K562 (cell line): Measurements from ENCODE around the gene APOBEC3G. TPM values are rescaled to one million over a fixed set of nuclear protein-coding genes. Genes with fewer than 3 reads are reported as not detected.

Experiments
- ATAC-seq: fragments of 200-7000 bp; cut with Tn5 transposase; 3 replicates; pipeline ENCODE4 v1.9.1; 2020; ENCODE audit warnings: moderate library complexity
- BruUV-seq: library from RNA; stranded (reverse); fragments of 400-500 nt; replicated peaks from 2 replicates; lab custom pipeline; 2021; lab: Mats Ljungman, UMichigan
- CTCF ChIA-PET: fragments of 300-600 bp; formaldehyde crosslinking; extraction: SDS; loops from one replicate; lab custom pipeline; 2021; ENCODE audit warnings: low intra/inter-chr PET ratio; lab: Yijun Ruan, JAX
- POLR2A ChIA-PET: fragments of 300-600, 350-650 bp; sonication (Branson Sonifier 250); formaldehyde crosslinking; extraction: SDS; loops from one replicate; lab custom pipeline; 2021; ENCODE audit warnings: antibody characterized with exemption, inconsistent platforms; lab: Yijun Ruan, JAX
- DNase-seq, 4 experiments: peaks; one replicate each; pipeline versions ENCODE4 v3.0.0 to v3.0.0-alpha.2; 2011 to 2018; ENCODE audit warnings: low spot score in 3 of 4, mixed read lengths in 3 of 4; ENCODE audit errors: extremely low read depth in 1 of 4
- FAIRE-seq: peaks from 2 replicates; lab custom pipeline; 2011; peaks lifted over from hg19 to GRCh38; lab: Jason Lieb, UNC
- H2AFZ ChIP-seq: 2 replicates; pipeline ENCODE4 v1.6.0; 2011; ENCODE audit warnings: low read depth, low read length, control low read depth, inconsistent platforms
- H3K27ac ChIP-seq: fragments of 200-600 bp; 3 replicates; pipeline ENCODE4 v1.8.0; 2011; ENCODE audit warnings: low read depth, mild to moderate bottlenecking, control low read depth, inconsistent platforms, low read length, moderate library complexity, mixed read lengths; ENCODE audit errors: extremely low read depth
- H3K27me3 ChIP-seq, 2 experiments: fragments of 300-600 bp in 1 of 2; 2 replicates in 1 of 2; 3 replicates in 1 of 2; pipeline versions ENCODE4 v1.6.0 to v1.8.0; 2011; ENCODE audit warnings: inconsistent platforms in 2 of 2, low read length in 2 of 2, mild to moderate bottlenecking in 1 of 2, mixed read lengths in 1 of 2, moderate library complexity in 1 of 2; ENCODE audit not compliant: control insufficient read depth in 2 of 2, insufficient read depth in 2 of 2
- H3K36me3 ChIP-seq: fragments of 300-600 bp; 3 replicates; pipeline ENCODE4 v1.8.0; 2011; ENCODE audit warnings: mild to moderate bottlenecking, low read length, inconsistent platforms; ENCODE audit not compliant: control insufficient read depth, insufficient read depth
- H3K4me1 ChIP-seq, 2 experiments: fragments of 200-600 bp in 1 of 2; replicated peaks in 1 of 2; 2 replicates in 1 of 2; 3 replicates in 1 of 2; pipeline versions ENCODE4 v1.5.1 to v1.8.0; 2011; ENCODE audit warnings: inconsistent platforms in 2 of 2, low read length in 2 of 2, mild to moderate bottlenecking in 1 of 2, mixed read lengths in 1 of 2, moderate library complexity in 1 of 2; ENCODE audit not compliant: control insufficient read depth in 2 of 2, insufficient read depth in 2 of 2
- H3K4me2 ChIP-seq: 2 replicates; pipeline ENCODE4 v1.6.1; 2011; ENCODE audit warnings: low read length, control low read depth, inconsistent platforms, mixed read lengths; ENCODE audit not compliant: insufficient read depth
- H3K4me3 ChIP-seq: fragments of 200-600 bp; sonication (generic), shearing (Covaris generic); 2 replicates; pipeline ENCODE4 v1.5.1; 2016; ENCODE audit warnings: control low read depth, inconsistent platforms
- H3K79me2 ChIP-seq: fragments of 200-600 bp; 3 replicates; pipeline ENCODE4 v1.8.0; 2011; ENCODE audit warnings: low read length, inconsistent platforms; ENCODE audit not compliant: control insufficient read depth, insufficient read depth
- H3K9ac ChIP-seq, 2 experiments: 2 replicates each; pipeline versions ENCODE4 v1.6.0 to v1.6.1; 2011; ENCODE audit warnings: low read depth in 2 of 2, low read length in 2 of 2, control low read depth in 1 of 2, inconsistent platforms in 1 of 2, mild to moderate bottlenecking in 1 of 2, mixed read lengths in 1 of 2; ENCODE audit not compliant: insufficient read depth in 1 of 2
- H3K9me1 ChIP-seq: one replicate; pipeline ENCODE4 v1.6.0; 2011; ENCODE audit warnings: inconsistent platforms, mild to moderate bottlenecking, low read length, moderate library complexity; ENCODE audit not compliant: control insufficient read depth, insufficient read depth
- H3K9me3 ChIP-seq: replicated peaks from 2 replicates; pipeline ENCODE4 v1.5.1; 2011; ENCODE audit warnings: low read depth, low read length, inconsistent platforms; ENCODE audit not compliant: control insufficient read depth, insufficient read depth
- H4K20me1 ChIP-seq: replicated peaks from 2 replicates; pipeline ENCODE4 v1.6.1; 2011; ENCODE audit warnings: low read length, inconsistent platforms, mixed read lengths; ENCODE audit not compliant: control insufficient read depth, insufficient read depth
- BMI1 ChIP-seq: fragments of 150-350 bp; IDR thresholded peaks from 2 replicates; pipeline ENCODE4 v1.6.1; 2014; ENCODE audit warnings: low read length
- CREM ChIP-seq: IDR thresholded peaks from 2 replicates; pipeline ENCODE4 v1.6.1; 2014; ENCODE audit warnings: antibody characterized with exemption, low read depth
- DNMT1 ChIP-seq: fragments of 450-650 bp; IDR thresholded peaks from 2 replicates; pipeline ENCODE4 v1.6.1; 2016; ENCODE audit warnings: antibody characterized with exemption, mild to moderate bottlenecking
- EWSR1 ChIP-seq: fragments of 450-650 bp; IDR thresholded peaks from 2 replicates; pipeline ENCODE4 v1.6.1; 2018; ENCODE audit warnings: borderline replicate concordance, mild to moderate bottlenecking, low read depth, moderate library complexity; ENCODE audit not compliant: partially characterized antibody
- FOXK2 ChIP-seq, 2 experiments: fragments of 450-650 bp; IDR thresholded peaks in 1 of 2; conservative IDR thresholded peaks in 1 of 2; 2 replicates each; pipeline ENCODE4 v1.6.1; 2016; ENCODE audit warnings: low read depth in 2 of 2, mild to moderate bottlenecking in 1 of 2
- GTF2F1 ChIP-seq: IDR thresholded peaks from 2 replicates; pipeline ENCODE4 v1.6.1; 2011; ENCODE audit warnings: low read depth, low read length, improper control_type of control experiment
- POLR3G ChIP-seq: IDR thresholded peaks from 2 replicates; pipeline ENCODE4 v1.6.1; 2011; ENCODE audit not compliant: insufficient read length, insufficient replicate concordance; ENCODE audit errors: extremely low read depth
- RBM15 ChIP-seq: fragments of 200-400 bp; formaldehyde crosslinking; IDR thresholded peaks from 2 replicates; pipeline ENCODE4 v1.6.1; 2018; ENCODE audit warnings: mild to moderate bottlenecking, low read length, moderate library complexity; ENCODE audit not compliant: insufficient read depth
- TAF15 ChIP-seq: fragments of 200-400 bp; formaldehyde crosslinking; IDR thresholded peaks from 2 replicates; pipeline ENCODE4 v1.6.1; 2017; ENCODE audit warnings: mild to moderate bottlenecking, low read depth, low read length, moderate library complexity
- TFE3 ChIP-seq: fragments of 450-650 bp; formaldehyde crosslinking; IDR thresholded peaks from 2 replicates; pipeline ENCODE4 v1.4.0; 2020; ENCODE audit warnings: mild to moderate bottlenecking, mixed read lengths
- U2AF1 ChIP-seq: fragments of 200-400 bp; formaldehyde crosslinking; optimal IDR thresholded peaks from 2 replicates; pipeline ENCODE3; 2017; ENCODE audit warnings: mild to moderate bottlenecking, low read depth, low read length, moderate library complexity
- ZBED1 ChIP-seq: IDR thresholded peaks from 2 replicates; pipeline ENCODE4 v1.6.1; 2014
- ZNF316 ChIP-seq: fragments of 450-650 bp; IDR thresholded peaks from 2 replicates; pipeline ENCODE4 v1.6.1; 2016
- ZNF764 ChIP-seq: fragments of 250-450 bp; sonication (Bioruptor Pico); IDR thresholded peaks from 2 replicates; pipeline ENCODE4 v1.4.0; 2020; ENCODE audit warnings: low read depth, mild to moderate bottlenecking, moderate library complexity
- WGBS: fragments of 100-300 bp; shearing (Covaris generic); methylation state at CpG from one replicate; pipeline ENCODE4 v1.1.6; 2016; ENCODE audit warnings: low coverage, mixed read lengths; ENCODE audit not compliant: insufficient coverage; ENCODE audit errors: missing lambda C conversion rate; 5-methylcytosine and 5-hydroxymethylcytosine counted together
- in situ Hi-C: fragments of 300-500 bp; cut with MboI; formaldehyde crosslinking; loops from 4 replicates; pipeline ENCODE4 v1.15.0; 2018; ENCODE audit warnings: inconsistent platforms, mixed read lengths
- intact Hi-C: fragments of 100-400 bp; cut with micrococcal nuclease; formaldehyde crosslinking; loops from 2 replicates; pipeline ENCODE4 v1.14.2; 2022
- polyA plus RNA-seq, 8 experiments: library from polyadenylated mRNA; depleted of rRNA in 4 of 8; stranded (reverse) in 5 of 8; unstranded in 3 of 8; fragments of >200 nt; fragmentation: Nextera tagmentation in 2 of 8; fragmentation: Illumina TruSeq in 1 of 8; extraction: Ambion mirVana in 2 of 8; extraction: Trizol in 1 of 8; gene quantifications; 2 replicates each; pipeline versions ENCODE4 v1.2.1 to v1.2.3, GENCODE V29; 2011 to 2014; ENCODE audit warnings: inconsistent platforms in 1 of 8, missing spikeins in 1 of 8
- total RNA-seq, 7 experiments: library from RNA; depleted of rRNA in 6 of 7; stranded (reverse); fragments of >200 nt in 6 of 7; fragmentation: Illumina TruSeq in 2 of 7; extraction: Trizol in 2 of 7; gene quantifications; 2 replicates each; pipeline versions ENCODE4 v1.2.1 to v1.2.3, GENCODE V29; 2011 to 2021; ENCODE audit warnings: low replicate concordance in 1 of 7
- TF ChIP-seq, protein P1 (sequence below): sonication (generic); formaldehyde crosslinking; IDR thresholded peaks from 2 replicates; pipeline ENCODE4 v1.8.1; 2023; ENCODE audit warnings: missing genetic modification reagents, mild to moderate bottlenecking, borderline replicate concordance

APOBEC3G gene
- total and polyA plus RNA-seq, 9 of the 15 experiments (the other 6 are each of a cell fraction or from before 2014, with no cell fraction given) = 5.2 to 20.8 (median 11.4) TPM

GRCh38 chr22:39128508-39128907 lies 51.4 kb downstream of the APOBEC3G start (continued):
- TF ChIP-seq, protein P1, sequence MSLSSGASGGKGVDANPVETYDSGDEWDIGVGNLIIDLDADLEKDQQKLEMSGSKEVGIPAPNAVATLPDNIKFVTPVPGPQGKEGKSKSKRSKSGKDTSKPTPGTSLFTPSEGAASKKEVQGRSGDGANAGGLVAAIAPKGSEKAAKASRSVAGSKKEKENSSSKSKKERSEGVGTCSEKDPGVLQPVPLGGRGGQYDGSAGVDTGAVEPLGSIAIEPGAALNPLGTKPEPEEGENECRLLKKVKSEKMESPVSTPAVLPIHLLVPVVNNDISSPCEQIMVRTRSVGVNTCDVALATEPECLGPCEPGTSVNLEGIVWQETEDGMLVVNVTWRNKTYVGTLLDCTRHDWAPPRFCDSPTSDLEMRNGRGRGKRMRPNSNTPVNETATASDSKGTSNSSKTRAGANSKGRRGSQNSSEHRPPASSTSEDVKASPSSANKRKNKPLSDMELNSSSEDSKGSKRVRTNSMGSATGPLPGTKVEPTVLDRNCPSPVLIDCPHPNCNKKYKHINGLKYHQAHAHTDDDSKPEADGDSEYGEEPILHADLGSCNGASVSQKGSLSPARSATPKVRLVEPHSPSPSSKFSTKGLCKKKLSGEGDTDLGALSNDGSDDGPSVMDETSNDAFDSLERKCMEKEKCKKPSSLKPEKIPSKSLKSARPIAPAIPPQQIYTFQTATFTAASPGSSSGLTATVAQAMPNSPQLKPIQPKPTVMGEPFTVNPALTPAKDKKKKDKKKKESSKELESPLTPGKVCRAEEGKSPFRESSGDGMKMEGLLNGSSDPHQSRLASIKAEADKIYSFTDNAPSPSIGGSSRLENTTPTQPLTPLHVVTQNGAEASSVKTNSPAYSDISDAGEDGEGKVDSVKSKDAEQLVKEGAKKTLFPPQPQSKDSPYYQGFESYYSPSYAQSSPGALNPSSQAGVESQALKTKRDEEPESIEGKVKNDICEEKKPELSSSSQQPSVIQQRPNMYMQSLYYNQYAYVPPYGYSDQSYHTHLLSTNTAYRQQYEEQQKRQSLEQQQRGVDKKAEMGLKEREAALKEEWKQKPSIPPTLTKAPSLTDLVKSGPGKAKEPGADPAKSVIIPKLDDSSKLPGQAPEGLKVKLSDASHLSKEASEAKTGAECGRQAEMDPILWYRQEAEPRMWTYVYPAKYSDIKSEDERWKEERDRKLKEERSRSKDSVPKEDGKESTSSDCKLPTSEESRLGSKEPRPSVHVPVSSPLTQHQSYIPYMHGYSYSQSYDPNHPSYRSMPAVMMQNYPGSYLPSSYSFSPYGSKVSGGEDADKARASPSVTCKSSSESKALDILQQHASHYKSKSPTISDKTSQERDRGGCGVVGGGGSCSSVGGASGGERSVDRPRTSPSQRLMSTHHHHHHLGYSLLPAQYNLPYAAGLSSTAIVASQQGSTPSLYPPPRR (CRISPR knock-in tag) = no peak
- TF ChIP-seq RBM15 (no peak), ZNF316 (no peak)

GRCh38 chr22:39129081-39129480 lies 52.0 kb downstream of the APOBEC3G start:
- no peak for ATAC-seq
- no peak for FAIRE-seq
- POLR2A ChIA-PET = no interaction called here
- no peak overlapping the region for H3K27ac ChIP-seq
- H4K20me1 ChIP-seq = no peaks in the 10 kb centered on the region
- H3K27me3 ChIP-seq = no peaks in the 10 kb centered on the region
- intact Hi-C loops (no loop called here), in situ Hi-C loops (no loop called here)
- H3K79me2 ChIP-seq = no peaks in the 10 kb centered on the region
- no peak overlapping the region for H3K4me3 ChIP-seq
- no peaks in the 10 kb centered on the region for H3K9me3 ChIP-seq
- no TSS peak for BruUV-seq
- no peak overlapping the region for H2AFZ ChIP-seq
- 61% methylated on average over 2 of the region's 4 CpGs for WGBS
- no peak overlapping the region for H3K9ac ChIP-seq
- DNase-seq = no peak
- no peaks in the 10 kb centered on the region for H3K36me3 ChIP-seq
- CTCF ChIA-PET = no interaction called here
- H3K4me2 ChIP-seq = no peak overlapping the region
- H3K4me1 ChIP-seq = peaks cover 13 to 17% of the 10 kb centered on the region in 2 experiments
- no peaks in the 10 kb centered on the region for H3K9me1 ChIP-seq
- TF ChIP-seq ZNF764 (CRISPR knock-in tag) (no peak), BMI1 (no peak), TFE3 (CRISPR knock-in tag) (no peak), DNMT1 (no peak), CREM (no peak), POLR3G (no peak), FOXK2 (conservative IDR thresholded peaks at IDR 0.05 in 1 of 2, IDR thresholded peaks at IDR 0.05 in 1 of 2; ENCODE audit: low read depth in 2 of 2) (no peak), EWSR1 (no peak), U2AF1 (no peak), GTF2F1 (no peak), ZBED1 (no peak), TAF15 (no peak)
